D721Med (cell line): ENCODE results near the gene NR2C2AP.

ENCODE experiments used
- DNase-seq: peaks from one replicate; pipeline ENCODE4 v3.0.0; 2011; ENCODE audit warnings: low spot score; ENCODE audit not compliant: insufficient read length
- FAIRE-seq: peaks from 2 replicates; lab custom pipeline; 2011; peaks lifted over from hg19 to GRCh38; lab: Jason Lieb, UNC
- TF ChIP-seq, protein P1 (sequence below): IDR thresholded peaks from 2 replicates; pipeline ENCODE4 v1.5.1; 2012; ENCODE audit warnings: mild to moderate bottlenecking, control low read depth; ENCODE audit not compliant: insufficient read depth; ENCODE audit errors: missing control alignments

NR2C2AP gene

DNA sequence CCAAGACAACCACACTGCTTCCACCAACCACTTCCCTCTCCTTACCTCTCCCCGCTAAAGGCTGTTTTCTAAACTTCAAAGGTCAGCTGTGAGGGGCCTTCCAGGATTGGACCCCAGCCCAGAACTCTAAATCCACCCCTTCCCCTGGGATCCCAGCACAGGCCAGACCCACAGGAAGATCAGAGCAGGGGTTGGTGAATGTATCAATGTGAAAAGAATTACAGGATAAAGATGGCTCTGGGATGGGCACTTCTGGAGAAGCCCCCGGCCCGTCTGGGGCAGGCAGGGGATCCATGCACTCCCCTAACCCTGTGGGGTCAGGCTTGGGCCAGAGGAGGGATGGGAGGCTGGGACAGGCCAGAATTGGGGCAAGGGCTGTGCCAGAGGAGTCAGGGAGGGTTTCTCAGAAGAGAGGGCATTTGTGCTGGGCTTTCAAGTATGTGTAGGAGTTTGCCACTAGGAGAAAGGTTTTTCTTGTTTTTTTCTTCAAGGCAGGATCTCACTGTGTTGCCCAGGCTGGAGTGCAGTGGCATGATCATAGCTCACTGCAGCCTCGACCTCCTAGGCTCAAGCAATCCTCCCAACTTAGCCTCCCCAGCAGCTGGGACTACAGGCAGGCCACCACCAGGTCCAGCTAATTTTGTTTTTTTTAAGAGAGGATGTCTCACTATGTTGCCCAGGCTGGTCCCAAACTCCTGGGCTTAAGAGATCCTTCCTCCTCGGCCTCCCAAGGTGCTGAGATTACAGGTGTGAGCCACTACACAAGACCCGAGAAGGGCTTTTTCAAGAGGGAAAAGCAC is 32.1 kb downstream of the NR2C2AP start:
- DNase-seq (no peak), FAIRE-seq (no peak)
- TF ChIP-seq, protein P1, sequence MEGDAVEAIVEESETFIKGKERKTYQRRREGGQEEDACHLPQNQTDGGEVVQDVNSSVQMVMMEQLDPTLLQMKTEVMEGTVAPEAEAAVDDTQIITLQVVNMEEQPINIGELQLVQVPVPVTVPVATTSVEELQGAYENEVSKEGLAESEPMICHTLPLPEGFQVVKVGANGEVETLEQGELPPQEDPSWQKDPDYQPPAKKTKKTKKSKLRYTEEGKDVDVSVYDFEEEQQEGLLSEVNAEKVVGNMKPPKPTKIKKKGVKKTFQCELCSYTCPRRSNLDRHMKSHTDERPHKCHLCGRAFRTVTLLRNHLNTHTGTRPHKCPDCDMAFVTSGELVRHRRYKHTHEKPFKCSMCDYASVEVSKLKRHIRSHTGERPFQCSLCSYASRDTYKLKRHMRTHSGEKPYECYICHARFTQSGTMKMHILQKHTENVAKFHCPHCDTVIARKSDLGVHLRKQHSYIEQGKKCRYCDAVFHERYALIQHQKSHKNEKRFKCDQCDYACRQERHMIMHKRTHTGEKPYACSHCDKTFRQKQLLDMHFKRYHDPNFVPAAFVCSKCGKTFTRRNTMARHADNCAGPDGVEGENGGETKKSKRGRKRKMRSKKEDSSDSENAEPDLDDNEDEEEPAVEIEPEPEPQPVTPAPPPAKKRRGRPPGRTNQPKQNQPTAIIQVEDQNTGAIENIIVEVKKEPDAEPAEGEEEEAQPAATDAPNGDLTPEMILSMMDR: no peak

DNA sequence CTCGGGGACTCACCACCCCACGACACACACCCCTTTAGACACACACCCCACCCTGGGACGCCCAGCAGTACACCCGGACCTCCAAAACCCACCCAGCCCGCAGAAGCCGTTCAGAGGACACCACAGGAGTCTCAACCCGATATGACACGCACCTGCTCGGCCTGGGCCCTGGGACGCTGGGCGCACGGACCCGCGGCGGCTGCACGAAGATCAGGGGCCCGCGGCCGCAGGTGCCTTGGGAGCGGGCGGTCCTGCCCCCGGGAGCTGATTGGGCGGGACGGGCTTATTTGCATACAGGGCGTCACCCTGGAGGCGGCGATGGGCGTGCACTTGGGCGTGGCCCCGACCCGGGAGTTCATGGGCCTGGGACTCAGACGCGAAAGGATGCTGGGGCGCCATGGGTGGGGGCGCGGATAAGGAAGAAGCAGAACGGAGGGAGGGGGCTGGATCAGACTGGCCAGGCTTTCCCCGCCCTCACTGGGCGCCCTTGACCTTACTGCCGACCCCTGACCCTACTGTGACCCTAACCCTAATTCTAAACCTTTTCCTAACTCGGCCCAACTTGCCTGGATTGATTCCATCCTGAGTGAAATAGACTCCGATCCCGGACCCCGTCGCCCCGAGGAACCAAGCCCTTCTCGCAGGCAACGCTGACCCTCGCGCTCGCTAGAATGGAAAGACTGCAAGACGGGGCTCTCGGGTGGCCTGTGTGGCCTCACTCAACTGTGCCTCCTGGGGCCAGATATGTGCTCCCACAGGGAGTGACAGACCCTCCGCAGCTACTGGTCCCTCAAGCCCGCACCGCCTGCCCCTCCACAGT is 33.0 kb downstream of the NR2C2AP start, which contains the start of gene MEF2B:
MEF2B (minus strand) TSS at position 211 of the 820 bp plus-strand sequence. CDS start 19,528 bp downstream, outside the sequence.
- DNase-seq (peak; percentile 99), FAIRE-seq (no peak)
- TF ChIP-seq, protein P1: no peak

DNA sequence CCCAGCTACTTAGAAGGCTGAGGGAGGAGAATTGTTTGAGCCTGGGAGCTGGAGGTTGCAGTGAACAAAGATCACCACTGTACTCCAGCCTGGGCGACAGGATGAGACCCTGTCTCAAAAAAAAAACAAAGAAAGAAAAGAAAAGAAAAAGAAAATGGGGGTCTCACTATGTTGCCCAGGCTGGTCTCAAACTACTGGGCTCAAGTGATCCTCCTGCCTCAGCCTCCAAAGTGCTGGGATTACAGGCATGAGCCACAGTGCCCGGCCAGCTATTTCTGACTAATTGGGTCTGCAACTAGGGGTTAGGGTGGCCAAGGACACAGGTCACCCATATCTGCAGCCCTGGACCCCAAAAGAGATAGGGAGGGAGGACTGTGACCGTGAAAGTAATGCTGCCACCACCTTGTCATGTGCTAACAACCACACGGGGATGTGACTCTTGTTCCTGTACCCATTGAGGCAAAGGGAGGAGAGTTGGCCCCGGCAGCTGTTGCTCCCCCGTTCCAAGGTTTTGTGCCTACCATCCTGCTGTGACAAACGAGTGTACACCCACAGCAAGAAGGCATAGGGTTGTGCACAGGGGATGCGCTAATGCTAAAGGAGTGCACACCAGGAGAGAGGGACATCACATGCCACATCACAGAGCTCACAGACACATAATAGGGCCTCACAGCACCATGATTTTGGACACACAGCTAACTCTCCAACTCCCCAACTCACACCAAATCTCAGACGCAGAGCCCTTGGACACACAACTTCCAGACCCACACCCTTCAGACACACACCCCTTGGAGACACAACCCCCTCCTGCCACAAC is 33.8 kb downstream of the NR2C2AP start:
- FAIRE-seq (no peak), DNase-seq (no peak)
- TF ChIP-seq, protein P1: no peak

DNA sequence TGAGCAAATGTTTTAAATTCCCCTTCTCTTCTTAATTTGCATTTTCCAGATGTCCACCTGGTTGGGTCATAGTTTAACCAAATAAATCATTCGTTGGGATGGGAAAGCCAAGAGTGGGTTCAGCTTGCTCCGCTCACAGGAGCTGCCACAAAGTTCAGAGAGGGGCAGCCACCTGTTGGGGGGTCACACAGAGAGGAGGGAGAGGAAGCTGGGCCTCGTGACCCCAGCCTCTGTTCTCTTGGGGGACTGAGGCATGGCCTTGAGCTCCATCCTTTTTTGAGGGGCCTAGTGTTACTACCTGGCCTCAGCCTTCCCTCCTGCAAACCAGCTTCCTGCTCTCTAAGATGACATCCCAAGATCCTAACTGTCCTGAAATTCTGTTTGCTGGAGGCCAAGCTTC is 35.6 kb downstream of the NR2C2AP start:
- FAIRE-seq (no peak), DNase-seq (no peak)
- TF ChIP-seq, protein P1: no peak

DNA sequence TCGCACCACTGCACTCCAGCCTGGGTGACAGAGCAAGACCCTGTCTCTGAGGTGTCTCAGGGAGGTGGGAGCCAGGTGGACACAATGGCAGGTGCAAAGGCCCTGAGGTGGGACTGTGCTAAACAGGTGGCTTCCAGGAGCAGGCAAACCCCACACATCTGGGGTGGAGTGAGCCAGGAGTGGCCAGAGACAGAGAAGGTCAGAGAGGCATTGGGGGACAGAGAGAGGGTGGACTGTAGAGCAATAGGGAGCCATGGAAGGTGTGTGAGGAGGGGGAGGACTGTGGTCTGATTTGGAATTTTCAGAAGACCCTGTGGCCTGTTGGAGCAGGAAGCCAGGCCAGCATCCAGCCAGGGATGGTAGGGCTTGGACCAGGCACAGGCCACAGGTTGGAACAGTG is 37.8 kb downstream of the NR2C2AP start:
- no peak for FAIRE-seq
- TF ChIP-seq, protein P1: no peak
- no peak for DNase-seq

DNA sequence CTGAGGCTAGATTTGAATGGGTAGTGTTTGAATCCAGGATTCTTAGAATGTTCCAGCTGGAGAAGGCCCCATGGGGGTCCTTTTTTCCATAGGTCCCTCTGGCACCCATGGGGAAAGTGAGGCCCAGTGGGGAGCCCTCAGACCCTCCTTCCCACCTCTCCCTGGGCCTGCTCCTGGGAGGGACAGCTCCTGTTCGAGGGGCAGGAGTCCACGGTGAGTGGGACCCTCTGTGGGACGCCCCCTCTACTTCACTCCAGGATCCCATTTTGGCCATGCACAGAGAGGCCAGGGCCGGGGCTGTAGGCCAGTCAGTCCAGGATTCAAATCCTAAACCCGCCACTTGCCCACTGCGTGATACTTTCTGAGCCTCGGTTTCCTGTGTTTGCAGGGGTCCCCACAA is 40.7 kb downstream of the NR2C2AP start:
- TF ChIP-seq, protein P1: no peak
- DNase-seq (no peak), FAIRE-seq (no peak)
